Nephron progenitor cell (in vitro differentiated cells): ENCODE results near the gene NEO1.

ENCODE experiments used
- DNase-seq: peaks from one replicate; pipeline ENCODE4 v3.0.0; 2021
- H3K27ac Mint-ChIP-seq: 2 replicates; pipeline ENCODE4 v1.8.0; 2021; ENCODE audit warnings: mild to moderate bottlenecking, moderate library complexity, mixed read lengths
- H3K27me3 Mint-ChIP-seq: 2 replicates; pipeline ENCODE4 v1.8.0; 2021; ENCODE audit warnings: mild to moderate bottlenecking, low read depth, mixed read lengths; ENCODE audit not compliant: poor library complexity
- H3K36me3 Mint-ChIP-seq: 2 replicates; pipeline ENCODE4 v1.8.0; 2021; ENCODE audit warnings: low read depth, mixed read lengths
- H3K4me1 Mint-ChIP-seq: 2 replicates; pipeline ENCODE4 v1.8.0; 2021; ENCODE audit warnings: mixed read lengths
- H3K4me3 Mint-ChIP-seq: 2 replicates; pipeline ENCODE4 v1.8.0; 2021; ENCODE audit warnings: mild to moderate bottlenecking, moderate library complexity, mixed read lengths
- H3K9me3 Mint-ChIP-seq: 2 replicates; pipeline ENCODE4 v1.8.0; 2021; ENCODE audit warnings: mild to moderate bottlenecking, moderate library complexity, mixed read lengths
- CTCF ChIP-seq: fragments of 200-600 bp; sonication (generic); IDR thresholded peaks from 2 replicates; pipeline ENCODE4 v1.5.0; 2021; ENCODE audit warnings: antibody characterized with exemption

NEO1 gene

GRCh38 chr15:73054417-73054953 lies 2.2 kb downstream of the NEO1 start:
- TF ChIP-seq CTCF, result no peak
- Mint-ChIP-seq H3K4me1 (peaks cover 23% of the 10 kb centered on the region), H3K27me3 (peaks cover 2% of the 10 kb centered on the region), H3K4me3 (no peak overlapping the region), H3K27ac (no peak overlapping the region), H3K36me3 (peaks cover 4% of the 10 kb centered on the region), H3K9me3 (no peaks in the 10 kb centered on the region)
- DNase-seq, result no peak

GRCh38 chr15:73056460-73056859 lies 4.2 kb downstream of the NEO1 start:
- Mint-ChIP-seq H3K9me3 (no peaks in the 10 kb centered on the region), H3K27me3 (peaks cover 2% of the 10 kb centered on the region), H3K4me1 (peaks cover 7% of the 10 kb centered on the region), H3K4me3 (no peak overlapping the region), H3K36me3 (peaks cover 9% of the 10 kb centered on the region), H3K27ac (no peak overlapping the region)
- no peak for TF ChIP-seq CTCF
- no peak for DNase-seq

GRCh38 chr15:73058437-73058836 lies 6.2 kb downstream of the NEO1 start:
- Mint-ChIP-seq H3K27me3 (no peaks in the 10 kb centered on the region), H3K9me3 (no peaks in the 10 kb centered on the region), H3K4me3 (no peak overlapping the region), H3K27ac (no peak overlapping the region), H3K36me3 (peaks cover 9% of the 10 kb centered on the region), H3K4me1 (peaks cover 1% of the 10 kb centered on the region)
- no peak for DNase-seq
- no peak for TF ChIP-seq CTCF

GRCh38 chr15:73065114-73065513 lies 12.9 kb downstream of the NEO1 start:
- Mint-ChIP-seq H3K4me3 (no peak overlapping the region), H3K36me3 (no peaks in the 10 kb centered on the region), H3K27me3 (no peaks in the 10 kb centered on the region), H3K4me1 (no peaks in the 10 kb centered on the region), H3K27ac (no peak overlapping the region), H3K9me3 (no peaks in the 10 kb centered on the region)
- DNase-seq, result no peak
- no peak for TF ChIP-seq CTCF

GRCh38 chr15:73069109-73069508 lies 16.8 kb downstream of the NEO1 start:
- H3K27me3 Mint-ChIP-seq, result no peaks in the 10 kb centered on the region
- H3K27ac Mint-ChIP-seq, result no peak overlapping the region
- no peak for DNase-seq
- H3K9me3 Mint-ChIP-seq, result no peaks in the 10 kb centered on the region
- H3K36me3 Mint-ChIP-seq, result no peaks in the 10 kb centered on the region
- no peak for TF ChIP-seq CTCF
- H3K4me3 Mint-ChIP-seq, result no peak overlapping the region
- H3K4me1 Mint-ChIP-seq, result no peaks in the 10 kb centered on the region

GRCh38 chr15:73072894-73073293 lies 20.6 kb downstream of the NEO1 start:
- DNase-seq, result no peak
- Mint-ChIP-seq H3K9me3 (no peaks in the 10 kb centered on the region), H3K27me3 (no peaks in the 10 kb centered on the region), H3K36me3 (no peaks in the 10 kb centered on the region), H3K27ac (no peak overlapping the region), H3K4me3 (no peak overlapping the region), H3K4me1 (no peaks in the 10 kb centered on the region)
- no peak for TF ChIP-seq CTCF
